ENCODE results near the gene EFCAB10.

The EFCAB10 gene

DNA sequence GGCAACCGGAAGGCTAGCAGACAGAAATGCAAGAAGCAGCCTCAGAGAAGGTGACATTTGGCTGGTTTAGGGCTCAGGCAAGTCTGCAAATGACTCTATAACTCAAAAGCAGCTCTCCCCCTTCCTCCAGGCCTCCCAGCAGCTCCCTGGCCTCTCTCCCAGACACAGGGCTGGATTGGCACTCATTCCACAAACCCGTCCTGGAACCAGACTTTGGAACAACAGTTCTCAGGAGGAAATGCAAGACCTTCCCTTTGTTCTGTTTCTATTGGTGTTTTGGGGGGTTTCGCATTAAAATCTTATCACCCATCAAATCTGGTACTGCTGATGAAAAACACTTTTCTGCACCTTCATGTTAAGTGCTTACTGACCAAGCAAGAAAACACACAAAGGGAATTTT is 40.3 kb upstream of the EFCAB10 start:
- Mint-ChIP-seq H3K36me3 (ENCODE audit: low read depth) (peaks cover 49% of the 10 kb centered on the region), H3K27me3 (ENCODE audit: low read depth) (no peaks in the 10 kb centered on the region), H3K4me1 (peaks cover 16% of the 10 kb centered on the region), H3K9me3 (peaks cover 5% of the 10 kb centered on the region), H3K27ac (peak overlapping the region in 2 of 3 experiments; percentile 38 to 87), H3K4me3 (no peak overlapping the region)
- no peak for TF ChIP-seq CTCF (IDR thresholded peaks at IDR 0.05; ENCODE audit: unreplicated experiment in 3 of 3)

DNA sequence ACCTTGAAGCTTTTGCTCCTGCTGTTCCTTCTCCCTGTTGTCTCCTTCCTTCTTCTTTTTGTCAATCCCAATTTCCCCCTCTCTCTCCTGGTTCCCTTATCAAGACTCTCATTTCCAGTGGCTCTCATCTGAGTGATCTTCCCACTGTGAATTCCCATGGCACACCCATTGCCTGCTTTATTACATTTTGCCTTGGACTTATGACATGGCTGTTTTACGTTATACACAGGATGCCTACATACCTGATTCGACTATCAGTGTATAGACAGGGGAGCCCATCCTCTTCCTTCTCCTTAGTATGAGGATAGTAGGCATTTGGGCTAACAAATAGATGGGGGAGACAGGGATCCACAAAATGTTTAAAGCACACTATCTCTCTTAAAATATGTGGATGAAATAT is 39.9 kb upstream of the EFCAB10 start:
- Mint-ChIP-seq H3K4me3 (no peak overlapping the region), H3K27ac (peak overlapping the region in 2 of 3 experiments; percentile 38 to 87), H3K36me3 (ENCODE audit: low read depth) (peaks cover 45% of the 10 kb centered on the region), H3K4me1 (peaks cover 16% of the 10 kb centered on the region), H3K27me3 (ENCODE audit: low read depth) (no peaks in the 10 kb centered on the region), H3K9me3 (peaks cover 3% of the 10 kb centered on the region)
- no peak for TF ChIP-seq CTCF (IDR thresholded peaks at IDR 0.05; ENCODE audit: unreplicated experiment in 3 of 3)

GRCh38 chr7:105619590-105619989 is 38.3 kb upstream of the EFCAB10 start:
- H3K36me3 Mint-ChIP-seq (ENCODE audit: low read depth) = peaks cover 34% of the 10 kb centered on the region
- no peak overlapping the region for H3K4me3 Mint-ChIP-seq
- no peaks in the 10 kb centered on the region for H3K27me3 Mint-ChIP-seq (ENCODE audit: low read depth)
- no peaks in the 10 kb centered on the region for H3K9me3 Mint-ChIP-seq
- no peak for TF ChIP-seq CTCF (IDR thresholded peaks at IDR 0.05; ENCODE audit: unreplicated experiment in 3 of 3)
- H3K27ac Mint-ChIP-seq = no peak overlapping the region
- H3K4me1 Mint-ChIP-seq = peaks cover 16% of the 10 kb centered on the region

DNA sequence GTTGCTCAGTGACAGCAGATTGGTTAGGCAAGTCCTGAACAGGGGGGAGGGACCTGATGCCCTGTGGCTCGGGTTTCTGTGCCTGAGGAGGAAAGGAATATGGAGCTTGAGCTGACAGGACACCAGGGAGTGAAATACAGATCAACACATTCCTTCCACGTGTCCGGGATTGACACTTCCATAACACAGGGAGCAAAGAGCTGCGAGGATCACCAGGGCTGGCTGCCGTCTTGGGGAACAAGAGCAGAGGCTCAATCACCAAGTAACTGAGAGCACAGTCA is 36.7 kb upstream of the EFCAB10 start:
- TF ChIP-seq CTCF (IDR thresholded peaks at IDR 0.05; ENCODE audit: unreplicated experiment in 3 of 3) = no peak
- H3K27me3 Mint-ChIP-seq (ENCODE audit: low read depth) = no peaks in the 10 kb centered on the region
- no peaks in the 10 kb centered on the region for H3K9me3 Mint-ChIP-seq
- peaks cover 37% of the 10 kb centered on the region for H3K36me3 Mint-ChIP-seq (ENCODE audit: low read depth)
- no peak overlapping the region for H3K27ac Mint-ChIP-seq
- H3K4me3 Mint-ChIP-seq = no peak overlapping the region
- H3K4me1 Mint-ChIP-seq = peaks cover 16% of the 10 kb centered on the region

GRCh38 chr7:105617280-105618015 is 36.2 kb upstream of the EFCAB10 start:
- H3K27ac Mint-ChIP-seq = no peak overlapping the region
- no peaks in the 10 kb centered on the region for H3K27me3 Mint-ChIP-seq (ENCODE audit: low read depth)
- H3K4me1 Mint-ChIP-seq = peaks cover 16% of the 10 kb centered on the region

More at GRCh38 chr7:105617280-105618015, 36.2 kb upstream of the EFCAB10 start:
- no peak for TF ChIP-seq CTCF (IDR thresholded peaks at IDR 0.05; ENCODE audit: unreplicated experiment in 3 of 3)
- peaks cover 32% of the 10 kb centered on the region for H3K36me3 Mint-ChIP-seq (ENCODE audit: low read depth)
- H3K9me3 Mint-ChIP-seq = no peaks in the 10 kb centered on the region
- H3K4me3 Mint-ChIP-seq = no peak overlapping the region
